OCI-M2 (cell line): ENCODE results near the gene KLHL25.

Experiments
- DNase-seq: peaks from one replicate; lab custom pipeline; 2025; ENCODE audit not compliant: unreplicated experiment; lab: John Stamatoyannopoulos, UW

Gene KLHL25

GRCh38 chr15:85777250-85778106, 17.2 kb downstream of the KLHL25 start:
- no peak for DNase-seq

GRCh38 chr15:85773970-85774369, 20.8 kb downstream of the KLHL25 start:
- no peak for DNase-seq

GRCh38 chr15:85773249-85773648, 21.5 kb downstream of the KLHL25 start:
- no peak for DNase-seq

- no peak for DNase-seq
Measured at GRCh38 chr15:85772668-85773067, 22.1 kb downstream of the KLHL25 start.

- no peak for DNase-seq
Measured at GRCh38 chr15:85771781-85772445, 22.8 kb downstream of the KLHL25 start.

- no peak for DNase-seq
Measured at GRCh38 chr15:85771271-85771670, 23.5 kb downstream of the KLHL25 start.

GRCh38 chr15:85770096-85771041, 24.4 kb downstream of the KLHL25 start:
- DNase-seq: no peak

- no peak for DNase-seq
Measured at GRCh38 chr15:85769182-85769900, 25.4 kb downstream of the KLHL25 start.

- DNase-seq: no peak
Measured at GRCh38 chr15:85768595-85769168, 26.0 kb downstream of the KLHL25 start.

- no peak for DNase-seq
Measured at GRCh38 chr15:85767785-85768529, 26.8 kb downstream of the KLHL25 start.

GRCh38 chr15:85766001-85766831, 28.5 kb downstream of the KLHL25 start:
- no peak for DNase-seq

GRCh38 chr15:85764649-85765277, 30.0 kb downstream of the KLHL25 start:
- DNase-seq: no peak

GRCh38 chr15:85763673-85764633, 30.8 kb downstream of the KLHL25 start:
- DNase-seq: no peak

GRCh38 chr15:85763157-85763556, 31.6 kb downstream of the KLHL25 start:
- DNase-seq: no peak

GRCh38 chr15:85762756-85763127, 32.0 kb downstream of the KLHL25 start:
- DNase-seq: no peak

- DNase-seq: no peak
Measured at GRCh38 chr15:85762039-85762755, 32.5 kb downstream of the KLHL25 start.

- no peak for DNase-seq
Measured at GRCh38 chr15:85761635-85762034, 33.1 kb downstream of the KLHL25 start.
